Upper lobe of left lung (tissue), 6 donors: ENCODE data around the gene DAW1. TPM values are rescaled to one million over a fixed set of nuclear protein-coding genes. Genes with fewer than 3 reads are reported as not detected.
A peak's percentile ranks its signal among the peaks of the same experiment; 100 is the strongest.

Source experiments
- ATAC-seq, 2 donors: fragments of 200-7000 bp; cut with Tn5 transposase; one replicate each; pipeline ENCODE4 v1.9.1; 2022; ENCODE audit warnings: mild to moderate bottlenecking in 2 of 2, moderate library complexity in 2 of 2; ENCODE audit not compliant: low FRiP score in 2 of 2
- DNase-seq, 2 donors: peaks; one replicate each; pipeline ENCODE4 v3.0.0-alpha.2; 2019 to 2020
- H3K27ac ChIP-seq, 4 donors: fragments of 200-600 bp; sonication (generic); one replicate each; pipeline ENCODE4 v1.5.1; 2016 to 2019
- H3K27me3 ChIP-seq, 4 donors: fragments of 200-600 bp; sonication (generic); one replicate each; pipeline ENCODE4 v1.5.1; 2017 to 2019
- H3K36me3 ChIP-seq, 4 donors: fragments of 200-600 bp; sonication (generic); one replicate each; pipeline ENCODE4 v1.5.1; 2016 to 2019
- H3K4me1 ChIP-seq, 4 donors: fragments of 200-600 bp; sonication (generic); one replicate each; pipeline ENCODE4 v1.5.1; 2018 to 2019
- H3K4me3 ChIP-seq, 4 donors: fragments of 200-600 bp; sonication (generic); one replicate each; pipeline ENCODE4 v1.5.1; 2017 to 2019; ENCODE audit warnings: mild to moderate bottlenecking in 2 of 4, moderate library complexity in 1 of 4
- H3K9me3 ChIP-seq, 4 donors: fragments of 200-600 bp; sonication (generic); one replicate each; pipeline ENCODE4 v1.5.1; 2018 to 2019
- EP300 ChIP-seq, 4 donors: sonication (generic); formaldehyde crosslinking; IDR thresholded peaks; one replicate each; pipeline ENCODE4 v1.5.1; 2017; ENCODE audit warnings: antibody characterized with exemption in 4 of 4, control low read depth in 2 of 4
- POLR2A ChIP-seq, 4 donors: fragments of 450-650 bp; IDR thresholded peaks; one replicate each; pipeline ENCODE4 v1.5.1; 2016 to 2017; ENCODE audit warnings: antibody characterized with exemption in 4 of 4, mild to moderate bottlenecking in 2 of 4
- POLR2AphosphoS5 ChIP-seq, 2 donors: sonication (generic); formaldehyde crosslinking; IDR thresholded peaks; one replicate each; pipeline ENCODE4 v1.5.1; 2017; ENCODE audit warnings: antibody characterized with exemption in 2 of 2
- WGBS, 2 donors: methylation state at CpG; one replicate each; pipeline ENCODE4 v1.1.5; 2017 to 2018; 5-methylcytosine and 5-hydroxymethylcytosine counted together
- total RNA-seq, 6 donors: library from RNA; depleted of rRNA in 4 of 6; stranded (reverse); fragments of >200 nt in 4 of 6; gene quantifications; one replicate each; pipeline versions ENCODE4 v1.1.0 to v1.2.1, GENCODE V29; 2016 to 2021
- TF ChIP-seq, protein P1 (sequence below), 6 experiments: fragments of 450-650 bp in 4 of 6; fragments of 200-600 bp in 2 of 6; sonication (generic) in 2 of 6; IDR thresholded peaks; one replicate each; pipeline ENCODE4 v1.5.1; 2016 to 2019; ENCODE audit warnings: antibody characterized with exemption in 6 of 6
- donor health status: DM: no; HTN: no; CAD: no; lungs with moderate emphysema.
- donor health status: DM: no; HTN: yes; CAD: no; lungs with severe emphysema.

Gene DAW1
- total RNA-seq, 6 donors from 2014 or later, result 0.66 to 18.7 (median 4.5) TPM

DNA sequence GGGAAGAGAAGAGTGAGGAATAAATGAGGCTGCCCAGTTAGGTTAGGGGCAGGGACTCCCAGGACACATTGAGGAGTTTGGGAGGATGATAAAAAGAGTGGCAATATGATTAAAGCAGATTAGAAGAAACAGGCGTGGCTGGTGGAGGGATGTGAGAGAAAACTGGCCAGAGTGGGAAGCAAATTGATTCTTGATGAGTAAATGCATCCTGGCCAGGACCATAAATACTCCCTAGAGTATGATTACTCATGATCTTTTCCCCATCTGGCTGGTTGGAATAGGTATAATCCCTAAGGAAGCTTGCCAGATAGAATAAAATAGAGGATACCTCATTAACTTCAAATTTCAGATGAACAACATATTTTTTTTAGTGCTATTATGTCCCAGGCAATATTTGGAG, 21.5 kb upstream of the DAW1 start:
- Histone ChIP-seq H3K27ac (no peak overlapping the region), H3K9me3 (no peaks in the 10 kb centered on the region), H3K36me3 (no peaks in the 10 kb centered on the region), H3K4me1 (peaks cover 0 to 9% (median 3%) of the 10 kb centered on the region in 4 donors), H3K27me3 (no peaks in the 10 kb centered on the region), H3K4me3 (no peak overlapping the region)
- whole genome bisulfite sequencing, 2 donors, result 44 to 59% methylated on average over 1 of the region's 1 CpG
- no peak for TF ChIP-seq POLR2AphosphoS5 (IDR thresholded peaks at IDR 0.05)
- TF ChIP-seq POLR2A (IDR thresholded peaks at IDR 0.05), result no peak
- no peak for TF ChIP-seq EP300 (IDR thresholded peaks at IDR 0.05)
- TF ChIP-seq, protein P1, sequence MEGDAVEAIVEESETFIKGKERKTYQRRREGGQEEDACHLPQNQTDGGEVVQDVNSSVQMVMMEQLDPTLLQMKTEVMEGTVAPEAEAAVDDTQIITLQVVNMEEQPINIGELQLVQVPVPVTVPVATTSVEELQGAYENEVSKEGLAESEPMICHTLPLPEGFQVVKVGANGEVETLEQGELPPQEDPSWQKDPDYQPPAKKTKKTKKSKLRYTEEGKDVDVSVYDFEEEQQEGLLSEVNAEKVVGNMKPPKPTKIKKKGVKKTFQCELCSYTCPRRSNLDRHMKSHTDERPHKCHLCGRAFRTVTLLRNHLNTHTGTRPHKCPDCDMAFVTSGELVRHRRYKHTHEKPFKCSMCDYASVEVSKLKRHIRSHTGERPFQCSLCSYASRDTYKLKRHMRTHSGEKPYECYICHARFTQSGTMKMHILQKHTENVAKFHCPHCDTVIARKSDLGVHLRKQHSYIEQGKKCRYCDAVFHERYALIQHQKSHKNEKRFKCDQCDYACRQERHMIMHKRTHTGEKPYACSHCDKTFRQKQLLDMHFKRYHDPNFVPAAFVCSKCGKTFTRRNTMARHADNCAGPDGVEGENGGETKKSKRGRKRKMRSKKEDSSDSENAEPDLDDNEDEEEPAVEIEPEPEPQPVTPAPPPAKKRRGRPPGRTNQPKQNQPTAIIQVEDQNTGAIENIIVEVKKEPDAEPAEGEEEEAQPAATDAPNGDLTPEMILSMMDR (IDR thresholded peaks at IDR 0.05), result no peak
- ATAC-seq, result peak in 1 of 2 donors; percentile 70
- no peak for DNase-seq

GRCh38 chr2:227853204-227853629, 18.2 kb upstream of the DAW1 start:
- 55 to 58% methylated on average over 3 to 4 of the region's 4 CpGs for whole genome bisulfite sequencing, 2 donors

GRCh38 chr2:227853765-227854271, 17.6 kb upstream of the DAW1 start:
- ATAC-seq (peak; percentile 44 to 73), DNase-seq (peak in 1 of 2 donors; percentile 40)
- Histone ChIP-seq H3K4me1 (peaks cover 0 to 9% (median 3%) of the 10 kb centered on the region in 4 donors), H3K27me3 (no peaks in the 10 kb centered on the region), H3K4me3 (no peak overlapping the region), H3K9me3 (no peaks in the 10 kb centered on the region), H3K36me3 (no peaks in the 10 kb centered on the region), H3K27ac (peak overlapping the region in 3 of 4 donors; percentile 40 to 54 (median 52))
- WGBS, 2 donors, result 51 to 64% methylated on average over 6 of the region's 6 CpGs
- TF ChIP-seq POLR2A (IDR thresholded peaks at IDR 0.05) (peak in 1 of 4 donors; percentile 30), EP300 (IDR thresholded peaks at IDR 0.05) (peak in 3 of 4 donors; percentile 22 to 82 (median 44)), POLR2AphosphoS5 (IDR thresholded peaks at IDR 0.05) (peak; percentile 14 to 35)
- TF ChIP-seq, protein P1 (IDR thresholded peaks at IDR 0.05), result no peak

More at GRCh38 chr2:227853204-227853629, 18.2 kb upstream of the DAW1 start:
- H3K4me1 ChIP-seq, result peaks cover 0 to 9% (median 3%) of the 10 kb centered on the region in 4 donors
- no peaks in the 10 kb centered on the region for H3K27me3 ChIP-seq
- no peak overlapping the region for H3K4me3 ChIP-seq
- ATAC-seq, result peak; percentile 63 to 69
- no peaks in the 10 kb centered on the region for H3K36me3 ChIP-seq
- TF ChIP-seq POLR2AphosphoS5 (IDR thresholded peaks at IDR 0.05) (no peak), EP300 (IDR thresholded peaks at IDR 0.05) (no peak), POLR2A (IDR thresholded peaks at IDR 0.05) (no peak)
- TF ChIP-seq, protein P1 (IDR thresholded peaks at IDR 0.05), result no peak
- no peaks in the 10 kb centered on the region for H3K9me3 ChIP-seq
- H3K27ac ChIP-seq, result peak overlapping the region in 3 of 4 donors; percentile 40 to 54 (median 52)
- DNase-seq, result peak in 1 of 2 donors; percentile 47

- no peaks in the 10 kb centered on the region for H3K27me3 ChIP-seq
- WGBS, 2 donors, result 57 to 82% methylated on average over 3 of the region's 3 CpGs
- TF ChIP-seq, protein P1 (IDR thresholded peaks at IDR 0.05), result no peak
- TF ChIP-seq EP300 (IDR thresholded peaks at IDR 0.05) (no peak), POLR2AphosphoS5 (IDR thresholded peaks at IDR 0.05) (no peak), POLR2A (IDR thresholded peaks at IDR 0.05) (no peak)
- DNase-seq (no peak), ATAC-seq (no peak)
- no peaks in the 10 kb centered on the region for H3K9me3 ChIP-seq
- no peak overlapping the region for H3K4me3 ChIP-seq
- peaks cover 0 to 9% (median 3%) of the 10 kb centered on the region in 4 donors for H3K4me1 ChIP-seq
- no peak overlapping the region for H3K27ac ChIP-seq
- no peaks in the 10 kb centered on the region for H3K36me3 ChIP-seq
These were observed 16.0 kb upstream of the DAW1 start for GRCh38 chr2:227855440-227855839.

- DNase-seq, result no peak
- no peaks in the 10 kb centered on the region for H3K27me3 ChIP-seq
- H3K27ac ChIP-seq, result no peak overlapping the region
- ATAC-seq, result no peak
- H3K9me3 ChIP-seq, result no peaks in the 10 kb centered on the region
- no peaks in the 10 kb centered on the region for H3K36me3 ChIP-seq
- H3K4me3 ChIP-seq, result no peak overlapping the region
- H3K4me1 ChIP-seq, result peaks cover 0 to 9% (median 3%) of the 10 kb centered on the region in 4 donors
- TF ChIP-seq, protein P1 (IDR thresholded peaks at IDR 0.05), result no peak
- TF ChIP-seq EP300 (IDR thresholded peaks at IDR 0.05), result no peak
- TF ChIP-seq POLR2AphosphoS5 (IDR thresholded peaks at IDR 0.05), result no peak
- no peak for TF ChIP-seq POLR2A (IDR thresholded peaks at IDR 0.05)
- 78 to 96% methylated on average over 2 of the region's 2 CpGs for WGBS, 2 donors
These were observed 14.7 kb upstream of the DAW1 start for GRCh38 chr2:227856697-227857096.
